HCT116 (cell line): ENCODE data around the gene PLS3. TPM values are rescaled to one million over a fixed set of nuclear protein-coding genes. Genes with fewer than 3 reads are reported as not detected.

ENCODE experiments used
- ATAC-seq: fragments of 200-7000 bp; cut with Tn5 transposase; 2 replicates; pipeline ENCODE4 v1.9.1; 2020; ENCODE audit warnings: mild to moderate bottlenecking, moderate library complexity
- BruUV-seq: library from RNA; stranded (reverse); fragments of 400-500 nt; replicated peaks from 2 replicates; lab custom pipeline; 2021; lab: Mats Ljungman, UMichigan
- CTCF ChIA-PET: fragments of 300-600 bp; sonication (Branson Sonifier 250); formaldehyde crosslinking; loops from one replicate; lab custom pipeline; 2021; ENCODE audit warnings: antibody characterized with exemption; lab: Charles Lee
- POLR2A ChIA-PET: fragments of 300-600, 350-600 bp; sonication (Branson Sonifier 250); formaldehyde crosslinking; loops from one replicate; lab custom pipeline; 2021; ENCODE audit warnings: antibody characterized with exemption; lab: Charles Lee
- RAD21 ChIA-PET, 2 experiments: fragments of 300-600 bp; sonication (Branson Sonifier 250); formaldehyde crosslinking; loops; one replicate each; lab custom pipeline; 2023; ENCODE audit warnings: low total read pairs in 2 of 2; ENCODE audit not compliant: uncharacterized antibody in 2 of 2, unreplicated experiment in 2 of 2, low non-redundant PET in 1 of 2; lab: Charles Lee
- DNase-seq: peaks from one replicate; pipeline ENCODE4 v3.0.0-alpha.2; 2010; ENCODE audit warnings: low read depth, low spot score
- H2AFZ ChIP-seq: fragments of 200-600 bp; shearing (Covaris generic), sonication (generic); 2 replicates; pipeline ENCODE4 v1.6.1; 2017; ENCODE audit warnings: low read depth, mixed run types, mixed read lengths, antibody characterized with exemption, low read length; ENCODE audit not compliant: poor library complexity, severe bottlenecking
- H3K27ac ChIP-seq: 2 replicates; pipeline ENCODE4 v1.5.1; 2012; ENCODE audit warnings: low read depth, low read length
- H3K27me3 ChIP-seq: fragments of 200-600 bp; sonication (generic); 2 replicates; pipeline ENCODE4 v1.6.1; 2016; ENCODE audit warnings: mixed run types, low read length, mixed read lengths; ENCODE audit not compliant: insufficient read depth
- H3K36me3 ChIP-seq, 2 experiments: fragments of 200-500 bp in 1 of 2; fragments of 200-600 bp in 1 of 2; sonication (Bioruptor generic) in 1 of 2; sonication (generic) in 1 of 2; 2 replicates each; pipeline versions ENCODE4 v1.5.1 to v1.6.1; 2014 to 2016; ENCODE audit warnings: low read length in 2 of 2, inconsistent platforms in 1 of 2, mixed read lengths in 1 of 2, mixed run types in 1 of 2; ENCODE audit not compliant: insufficient read depth in 2 of 2, control insufficient read depth in 1 of 2
- H3K4me1 ChIP-seq, 2 experiments: fragments of 200-600 bp in 1 of 2; sonication (generic) in 1 of 2; 2 replicates each; pipeline versions ENCODE4 v1.5.1 to v1.6.1; 2012 to 2017; ENCODE audit warnings: low read length in 2 of 2, inconsistent platforms in 1 of 2, mild to moderate bottlenecking in 1 of 2, mixed read lengths in 1 of 2, mixed run types in 1 of 2, moderate library complexity in 1 of 2; ENCODE audit not compliant: insufficient read depth in 2 of 2, control insufficient read depth in 1 of 2
- H3K4me2 ChIP-seq: fragments of 200-600 bp; sonication (generic); 2 replicates; pipeline ENCODE4 v1.6.1; 2017; ENCODE audit warnings: mixed run types, low read length, mixed read lengths
- H3K4me3 ChIP-seq, 2 experiments: fragments of 200-600 bp in 1 of 2; sonication (generic) in 1 of 2; replicated peaks in 1 of 2; 2 replicates each; pipeline ENCODE4 v1.5.1; 2011 to 2016; ENCODE audit warnings: low read length in 2 of 2, control low read depth in 1 of 2, low read depth in 1 of 2, mild to moderate bottlenecking in 1 of 2, mixed read lengths in 1 of 2, mixed run types in 1 of 2
- H3K79me2 ChIP-seq: fragments of 200-600 bp; sonication (generic); 2 replicates; pipeline ENCODE4 v1.6.1; 2017; ENCODE audit warnings: mild to moderate bottlenecking, mixed run types, low read length, moderate library complexity, mixed read lengths; ENCODE audit not compliant: insufficient read depth
- H3K9ac ChIP-seq: fragments of 200-600 bp; sonication (generic); 2 replicates; pipeline ENCODE4 v1.6.1; 2016; ENCODE audit warnings: low read length, mixed read lengths
- H3K9me2 ChIP-seq: fragments of 200-600 bp; sonication (generic), shearing (Covaris generic); 2 replicates; pipeline ENCODE4 v1.6.1; 2017; ENCODE audit warnings: mixed run types, mild to moderate bottlenecking, moderate library complexity; ENCODE audit not compliant: insufficient read depth
- H3K9me3 ChIP-seq, 2 experiments: fragments of 200-500 bp in 1 of 2; fragments of 200-600 bp in 1 of 2; sonication (Bioruptor generic) in 1 of 2; sonication (generic) in 1 of 2; 2 replicates each; pipeline ENCODE4 v1.6.1; 2014 to 2017; ENCODE audit warnings: low read length in 2 of 2, mixed read lengths in 2 of 2, inconsistent platforms in 1 of 2, low read depth in 1 of 2, mild to moderate bottlenecking in 1 of 2, mixed run types in 1 of 2, moderate library complexity in 1 of 2; ENCODE audit not compliant: control insufficient read depth in 1 of 2, insufficient read depth in 1 of 2
- H4K20me1 ChIP-seq: fragments of 200-600 bp; sonication (generic), shearing (Covaris generic); 2 replicates; pipeline ENCODE4 v1.6.1; 2017; ENCODE audit warnings: mixed run types, mild to moderate bottlenecking, moderate library complexity; ENCODE audit not compliant: insufficient read depth
- ATF3 ChIP-seq: IDR thresholded peaks from 2 replicates; pipeline ENCODE4 v1.6.1; 2012
- CBX3 ChIP-seq: IDR thresholded peaks from 2 replicates; pipeline ENCODE4 v1.6.1; 2012; ENCODE audit warnings: low read depth
- CEBPB ChIP-seq: IDR thresholded peaks from 2 replicates; pipeline ENCODE4 v1.6.1; 2012; ENCODE audit warnings: low read depth
- EGR1 ChIP-seq: IDR thresholded peaks from 2 replicates; pipeline ENCODE4 v1.6.1; 2012; ENCODE audit warnings: low read depth
- EZH2phosphoT487 ChIP-seq: fragments of 200-600 bp; IDR thresholded peaks from 2 replicates; pipeline ENCODE4 v1.6.1; 2018; ENCODE audit warnings: antibody characterized with exemption, borderline replicate concordance
- FOSL1 ChIP-seq: IDR thresholded peaks from 2 replicates; pipeline ENCODE4 v1.6.1; 2012; ENCODE audit warnings: low read depth
- JUND ChIP-seq: IDR thresholded peaks from 2 replicates; pipeline ENCODE4 v1.6.1; 2012
- POLR2A ChIP-seq: IDR thresholded peaks from 2 replicates; pipeline ENCODE4 v1.7.0; 2011; ENCODE audit warnings: borderline replicate concordance; ENCODE audit not compliant: insufficient read depth, insufficient read length; ENCODE audit errors: extremely low read depth
- REST ChIP-seq: IDR thresholded peaks from 2 replicates; pipeline ENCODE4 v1.6.1; 2012; ENCODE audit warnings: low read depth
- SIN3A ChIP-seq: IDR thresholded peaks from 2 replicates; pipeline ENCODE4 v1.6.1; 2012; ENCODE audit warnings: low read depth
- SP1 ChIP-seq: IDR thresholded peaks from 2 replicates; pipeline ENCODE4 v1.6.1; 2012; ENCODE audit warnings: low read depth
- SRF ChIP-seq: IDR thresholded peaks from 2 replicates; pipeline ENCODE4 v1.6.1; 2012; ENCODE audit warnings: low read depth
- TCF7L2 ChIP-seq: IDR thresholded peaks from 2 replicates; pipeline ENCODE4 v1.7.0; 2011; ENCODE audit warnings: borderline replicate concordance, inconsistent platforms; ENCODE audit not compliant: insufficient read depth, insufficient read length; ENCODE audit errors: extremely low read depth
- YY1 ChIP-seq: IDR thresholded peaks from 2 replicates; pipeline ENCODE4 v1.6.1; 2011; ENCODE audit warnings: low read length, low read depth, moderate library complexity, mild to moderate bottlenecking; ENCODE audit not compliant: insufficient replicate concordance; ENCODE audit errors: extremely low read depth
- ZBTB33 ChIP-seq: IDR thresholded peaks from 2 replicates; pipeline ENCODE4 v1.6.1; 2011; ENCODE audit warnings: mild to moderate bottlenecking, low read length, moderate library complexity; ENCODE audit not compliant: insufficient replicate concordance; ENCODE audit errors: extremely low read depth
- ZFX ChIP-seq: fragments of 450-650 bp; IDR thresholded peaks from 2 replicates; pipeline ENCODE4 v1.6.1; 2017
- intact Hi-C: fragments of 100-400 bp; cut with micrococcal nuclease; formaldehyde crosslinking; loops from 2 replicates; pipeline ENCODE4 v1.10.0; 2022
- total RNA-seq: library from RNA; stranded (reverse); gene quantifications from one replicate; pipeline ENCODE4 v1.2.1, GENCODE V29; 2021; ENCODE audit not compliant: unreplicated experiment

Gene PLS3
- total RNA-seq, 1 experiment from 2014 or later, result 50.8 TPM

- ATAC-seq (no peak), DNase-seq (no peak)
- Histone ChIP-seq H4K20me1 (no peaks in the 10 kb centered on the region), H3K4me1 (no peaks in the 10 kb centered on the region), H3K9ac (no peak overlapping the region), H2AFZ (no peak overlapping the region), H3K79me2 (no peaks in the 10 kb centered on the region), H3K36me3 (peaks cover 0 to 3% of the 10 kb centered on the region in 2 experiments; a peak in 1 of 4 replicates), H3K9me3 (no peaks in the 10 kb centered on the region), H3K9me2 (no peaks in the 10 kb centered on the region), H3K27me3 (no peaks in the 10 kb centered on the region), H3K4me3 (no peak overlapping the region), H3K4me2 (no peak overlapping the region), H3K27ac (no peak overlapping the region)
- ChIA-PET POLR2A (no interaction called here), CTCF (interaction anchor here (1.8 kb wide), 1 partner anchor 40 kb away, joined by 6 read pairs; no protein-coding TSS in a partner anchor), RAD21 (no interaction called here)
- no TSS peak for BruUV-seq
- intact Hi-C loops, result loop anchor here (2.0 kb wide), 2 partner anchors 40 to 320 kb away; no protein-coding TSS in a partner anchor
- TF ChIP-seq EZH2phosphoT487 (no peak), ZBTB33 (no peak), REST (no peak), SP1 (no peak), POLR2A (no peak), JUND (no peak), ATF3 (no peak), FOSL1 (no peak), CEBPB (no peak), ZFX (no peak), SRF (no peak), EGR1 (no peak), SIN3A (no peak), YY1 (no peak), TCF7L2 (no peak), CBX3 (no peak)
Observed at GRCh38 chrX:115650449-115650848, 89.5 kb downstream of the PLS3 start.
